ENCODE data around the gene CCR7.

Gene CCR7

DNA sequence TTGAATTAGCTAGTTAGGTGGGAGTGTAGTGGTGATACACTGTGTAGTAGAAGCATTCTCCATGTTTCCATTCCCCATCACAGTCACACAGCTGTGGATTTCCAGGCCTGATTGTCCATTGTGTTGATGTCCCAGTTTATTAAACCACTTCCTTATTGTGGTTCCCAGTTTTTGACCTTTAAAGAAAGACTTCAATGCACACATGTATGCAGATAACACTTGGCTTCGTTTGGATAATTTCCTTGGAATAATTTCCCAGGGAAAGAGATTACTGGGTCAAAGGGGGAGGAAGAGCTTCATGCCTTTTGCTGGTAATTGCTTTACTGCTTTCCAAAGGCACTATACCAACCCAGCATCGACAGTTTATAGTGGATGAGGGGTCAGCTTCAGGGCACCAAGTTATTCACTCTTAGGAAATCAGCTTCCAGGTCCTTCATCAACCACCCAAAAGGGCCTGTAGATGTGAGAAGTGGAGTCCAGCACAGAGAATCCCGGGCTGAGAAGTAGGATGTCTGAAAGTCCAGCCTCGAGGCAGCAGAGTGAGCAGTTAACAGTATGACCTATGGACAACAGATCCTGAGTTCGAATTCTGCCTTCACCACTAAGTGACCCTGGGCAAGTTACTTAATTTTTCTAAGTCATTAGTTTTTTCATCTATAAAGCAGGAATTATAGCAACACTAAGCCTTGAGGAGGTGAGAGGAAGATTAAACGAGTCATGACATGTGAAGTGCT lies 32.6 kb downstream of the CCR7 start:
- DNase-seq = no peak

DNA sequence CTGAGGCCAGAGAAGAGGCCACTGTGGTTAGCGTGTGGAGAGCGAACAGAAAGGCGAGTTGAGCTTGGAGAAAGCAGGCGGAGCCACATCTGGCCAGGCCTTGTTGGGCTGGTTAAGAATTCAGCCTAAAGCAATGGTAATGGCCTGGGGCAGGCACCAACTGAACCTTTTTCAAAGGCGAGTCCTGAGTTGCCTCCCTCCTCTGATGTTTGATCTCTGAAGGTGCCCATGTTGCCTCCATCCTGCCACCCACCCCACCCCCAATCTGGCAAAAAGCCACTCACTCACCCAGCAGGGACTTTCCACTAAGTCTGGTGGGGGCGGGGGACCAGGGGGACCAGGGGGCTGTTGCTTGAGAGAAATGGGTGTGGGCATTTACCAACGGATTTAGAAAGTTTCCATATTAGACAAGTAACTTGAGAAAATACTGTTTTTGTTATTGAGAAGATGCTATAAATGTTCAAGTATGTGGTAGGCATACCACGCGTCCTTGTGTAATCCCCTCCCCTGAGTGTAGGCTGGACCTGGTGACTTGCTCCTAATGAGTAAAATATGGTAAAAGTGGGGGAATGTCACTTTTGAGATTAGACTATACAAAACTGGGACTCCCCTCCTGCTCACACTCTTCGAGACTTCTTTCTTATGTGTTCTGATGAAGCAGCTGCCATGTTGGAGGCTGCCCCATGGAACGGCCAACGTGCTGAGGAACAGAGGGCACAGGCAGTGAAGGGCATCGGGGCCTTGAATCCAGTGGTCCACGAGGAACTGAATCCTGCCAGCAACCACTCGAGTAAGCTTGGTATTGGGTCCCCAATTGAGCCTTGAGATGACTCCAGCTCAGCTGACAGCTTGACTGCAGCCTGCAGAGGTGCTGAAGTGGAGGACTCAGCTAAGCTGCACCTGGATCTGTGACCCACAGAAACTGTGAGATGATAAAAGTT lies 34.0 kb downstream of the CCR7 start:
- DNase-seq = peak; percentile 71 to 77

DNA sequence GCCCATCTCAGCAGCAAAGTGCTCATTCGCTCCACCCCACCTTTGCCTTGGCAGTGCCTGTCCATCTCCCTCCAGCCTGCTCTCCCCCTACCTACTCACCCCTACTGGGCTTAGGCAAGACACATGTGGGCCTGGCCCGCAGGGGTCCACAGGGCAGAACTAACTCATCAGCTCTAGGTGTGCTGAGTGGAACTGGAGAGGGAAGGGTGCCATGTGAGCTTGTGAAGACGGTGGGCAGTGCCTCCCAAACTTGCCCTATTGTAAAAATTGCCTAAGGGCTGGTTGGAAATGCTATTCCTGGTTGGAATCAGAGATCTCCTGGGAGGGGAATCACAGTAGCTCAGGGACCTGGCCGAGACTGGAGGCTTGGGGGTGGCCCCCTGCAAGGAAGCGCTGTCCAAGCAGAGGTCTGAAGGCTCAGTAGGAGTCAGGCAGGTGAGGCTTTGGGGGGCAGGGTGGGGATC lies 34.7 kb downstream of the CCR7 start:
- no peak for DNase-seq

DNA sequence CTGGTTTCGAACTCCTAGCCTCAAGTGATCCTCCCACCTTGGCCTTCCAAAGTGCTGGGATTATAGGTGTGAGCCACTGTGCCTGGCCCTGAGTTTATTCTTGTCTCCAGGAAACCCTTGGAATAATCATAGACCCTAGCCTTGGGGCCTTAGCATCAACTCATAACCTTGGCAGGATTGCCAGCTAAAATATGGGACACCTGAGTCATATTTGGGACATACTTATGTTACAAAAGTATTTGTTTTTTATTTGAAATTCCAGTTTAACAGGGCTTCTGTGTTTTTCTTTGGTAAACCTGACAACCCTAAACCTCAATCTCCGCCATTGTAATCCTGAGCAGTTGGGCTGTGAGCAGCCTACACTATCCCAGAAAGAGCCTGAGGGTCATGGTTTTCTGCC lies 35.3 kb downstream of the CCR7 start:
- no peak for DNase-seq

DNA sequence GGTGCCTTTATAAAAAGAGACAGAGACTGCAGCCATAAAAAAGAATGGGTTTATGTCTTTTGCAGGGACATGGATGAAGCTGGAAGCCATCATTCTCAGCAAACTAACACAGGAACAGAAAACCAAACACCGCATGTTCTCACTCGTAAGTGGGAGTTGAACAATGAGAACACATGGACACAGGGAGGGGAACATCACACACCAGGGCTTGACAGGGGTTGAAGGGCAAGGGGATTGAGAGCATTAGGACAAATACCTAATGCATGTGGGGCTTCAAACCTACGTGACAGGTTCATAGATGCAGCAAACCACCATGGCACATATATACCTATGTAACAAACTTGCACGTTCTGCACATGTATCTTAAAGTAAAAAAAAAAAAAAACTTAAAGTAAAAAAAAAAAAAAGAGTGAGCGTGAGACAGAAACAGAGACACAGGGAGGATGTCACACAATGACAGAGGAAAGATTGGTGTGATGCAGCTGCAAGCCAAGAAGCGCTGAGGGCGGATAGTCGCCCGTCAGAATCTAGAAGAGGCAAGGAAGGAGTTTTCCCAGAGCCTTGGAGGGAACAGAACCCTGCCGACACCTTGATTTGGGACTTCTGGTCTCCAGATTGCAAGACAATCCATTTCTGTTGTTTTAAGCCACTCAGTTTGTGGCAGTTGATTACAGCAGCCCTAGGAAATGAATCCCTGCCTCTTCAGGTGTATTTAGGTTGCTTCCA lies 36.4 kb downstream of the CCR7 start:
- no peak for DNase-seq

DNA sequence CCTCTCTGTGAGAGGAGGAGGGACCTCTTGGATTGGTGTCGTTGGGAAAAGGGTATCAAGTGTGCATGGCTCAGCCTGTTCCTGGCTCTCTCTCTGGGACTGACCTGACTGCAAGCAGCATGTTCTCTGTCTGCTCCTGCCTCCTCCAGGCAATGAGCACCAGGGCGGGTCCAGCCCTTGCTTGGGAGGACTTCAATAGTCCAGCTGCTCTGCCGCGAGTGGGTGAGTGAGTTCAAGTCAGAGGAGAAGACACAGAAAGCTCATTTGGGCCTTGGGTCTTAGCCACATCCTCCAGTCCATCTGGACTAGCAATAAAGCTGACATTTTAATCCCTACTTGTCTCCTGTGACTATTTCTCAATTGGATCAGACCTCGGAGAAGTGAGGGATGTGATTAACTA lies 38.6 kb downstream of the CCR7 start:
- DNase-seq = no peak

DNA sequence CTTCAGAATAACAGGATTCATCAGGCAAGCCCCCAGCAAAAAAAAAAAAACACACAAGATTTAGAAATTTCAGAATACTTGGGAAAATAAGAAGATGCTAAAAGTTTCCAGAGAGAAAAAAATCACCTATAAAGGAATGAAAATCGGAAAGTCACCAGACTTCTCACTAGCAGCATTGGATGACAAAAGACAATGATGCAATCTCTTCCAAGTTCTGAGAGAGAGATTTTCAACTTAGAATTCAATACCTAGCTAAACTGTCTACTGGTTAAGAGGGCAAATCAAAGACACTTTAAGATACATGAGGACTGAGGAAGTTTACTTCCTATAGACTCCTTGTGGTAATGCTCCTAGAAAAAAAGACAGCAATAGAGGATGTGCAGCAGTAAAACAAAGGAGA lies 40.0 kb downstream of the CCR7 start:
- no peak for DNase-seq

DNA sequence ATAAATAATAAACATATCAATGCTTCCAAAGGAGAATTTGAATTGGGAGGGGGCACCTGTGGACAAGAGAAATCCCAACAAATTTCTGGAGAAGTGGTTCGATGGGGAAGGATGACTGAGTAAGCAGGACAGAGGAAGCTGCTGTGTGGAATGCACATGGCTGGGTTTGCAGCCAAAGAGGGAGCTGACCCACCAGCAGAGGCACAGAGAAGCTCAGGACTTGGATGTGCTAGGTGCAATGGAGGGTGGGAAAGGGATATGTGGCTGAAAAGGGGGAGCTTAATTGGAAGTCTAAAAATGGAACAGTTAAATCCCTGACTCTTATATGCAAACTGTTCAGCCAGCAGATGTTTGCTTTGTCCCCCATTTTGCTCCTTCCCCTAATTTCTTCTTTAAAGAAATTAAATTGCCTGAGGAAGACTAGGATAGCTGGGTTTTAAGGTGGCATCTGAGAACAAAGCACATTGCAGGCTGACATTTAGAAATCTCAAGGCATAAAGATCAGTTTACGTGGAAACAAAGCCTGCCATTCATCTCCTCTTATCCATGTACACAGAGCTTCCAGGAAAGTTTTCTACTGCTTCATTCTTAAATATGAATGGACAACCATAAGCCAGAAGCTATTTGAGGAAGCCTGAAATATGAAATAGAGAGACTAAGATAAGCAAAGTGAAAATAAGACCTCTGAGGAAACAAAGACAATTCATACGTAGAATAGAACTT lies 40.9 kb downstream of the CCR7 start:
- DNase-seq = no peak

DNA sequence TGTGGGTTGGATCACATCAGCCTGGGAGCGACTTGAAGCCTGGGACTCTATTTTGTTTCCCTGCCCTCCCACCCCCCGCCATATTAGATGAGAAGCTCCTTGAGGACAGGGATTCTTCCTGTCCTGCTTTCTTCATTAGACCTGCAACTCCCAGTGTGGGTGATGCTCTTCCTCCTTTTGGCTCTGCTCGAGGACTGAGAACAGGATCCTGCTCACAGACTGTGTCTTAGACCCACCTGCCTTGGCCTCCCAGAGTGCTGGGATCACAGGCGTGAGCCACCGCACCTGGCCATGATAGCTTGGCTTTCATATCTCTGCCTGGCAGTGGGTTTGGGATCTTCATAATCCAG lies 42.3 kb downstream of the CCR7 start:
- DNase-seq = no peak

DNA sequence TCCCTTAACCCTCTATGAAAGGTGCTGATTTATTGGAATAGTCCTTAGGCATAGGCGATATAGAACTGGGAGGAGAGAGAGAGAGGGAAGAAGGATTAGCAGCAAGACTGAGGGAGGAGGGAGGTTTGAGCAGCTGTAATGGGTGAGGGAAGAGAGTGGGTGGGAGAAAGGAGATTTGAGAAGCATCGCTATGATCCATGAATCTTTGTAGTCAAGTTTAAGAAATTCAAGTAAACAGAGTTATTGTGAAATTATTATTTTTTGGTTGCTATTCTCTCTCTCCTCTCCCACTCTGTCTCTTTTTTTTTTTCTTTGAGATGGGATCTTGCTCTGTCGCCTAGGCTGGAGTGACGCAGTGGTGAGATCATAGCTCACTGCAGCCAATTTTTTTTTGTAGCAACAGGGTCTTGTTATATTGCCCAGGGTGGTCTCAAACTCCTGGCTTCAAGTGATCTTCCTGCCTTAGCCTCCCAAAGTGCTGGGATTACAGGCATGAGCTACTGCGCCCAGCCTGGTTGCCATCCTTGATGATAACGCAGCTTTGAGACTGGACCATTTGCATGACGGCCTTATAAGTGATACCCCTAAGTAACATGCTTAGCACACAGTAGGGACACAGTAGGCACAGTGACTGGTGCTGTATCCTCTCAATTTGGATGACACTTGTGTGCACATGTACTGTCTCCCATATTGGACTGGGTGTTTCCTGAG lies 42.9 kb downstream of the CCR7 start:
- DNase-seq = no peak

DNA sequence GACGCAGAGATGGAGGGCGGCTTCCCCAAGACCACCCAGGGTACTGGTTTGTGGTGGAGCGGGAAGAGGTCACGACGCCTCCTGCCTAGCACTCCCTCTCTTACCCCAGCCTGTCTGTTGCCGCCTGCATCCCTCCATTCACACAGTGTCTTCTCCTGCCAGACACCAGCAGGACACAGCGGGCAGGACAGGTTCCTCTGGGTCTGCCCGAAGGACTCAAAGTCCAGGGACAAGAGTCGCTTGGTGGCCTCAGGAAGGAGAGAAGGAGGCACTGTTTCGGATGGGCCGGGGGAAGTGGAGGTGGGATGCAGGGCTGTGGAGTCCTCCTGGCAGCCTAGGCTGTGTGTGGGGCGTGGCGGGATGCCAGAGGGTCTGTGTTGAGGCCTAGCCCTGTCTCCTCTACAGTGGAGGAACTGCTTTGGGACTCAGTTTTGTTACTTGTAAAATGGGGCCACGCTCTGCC lies 44.2 kb downstream of the CCR7 start:
- DNase-seq = no peak

DNA sequence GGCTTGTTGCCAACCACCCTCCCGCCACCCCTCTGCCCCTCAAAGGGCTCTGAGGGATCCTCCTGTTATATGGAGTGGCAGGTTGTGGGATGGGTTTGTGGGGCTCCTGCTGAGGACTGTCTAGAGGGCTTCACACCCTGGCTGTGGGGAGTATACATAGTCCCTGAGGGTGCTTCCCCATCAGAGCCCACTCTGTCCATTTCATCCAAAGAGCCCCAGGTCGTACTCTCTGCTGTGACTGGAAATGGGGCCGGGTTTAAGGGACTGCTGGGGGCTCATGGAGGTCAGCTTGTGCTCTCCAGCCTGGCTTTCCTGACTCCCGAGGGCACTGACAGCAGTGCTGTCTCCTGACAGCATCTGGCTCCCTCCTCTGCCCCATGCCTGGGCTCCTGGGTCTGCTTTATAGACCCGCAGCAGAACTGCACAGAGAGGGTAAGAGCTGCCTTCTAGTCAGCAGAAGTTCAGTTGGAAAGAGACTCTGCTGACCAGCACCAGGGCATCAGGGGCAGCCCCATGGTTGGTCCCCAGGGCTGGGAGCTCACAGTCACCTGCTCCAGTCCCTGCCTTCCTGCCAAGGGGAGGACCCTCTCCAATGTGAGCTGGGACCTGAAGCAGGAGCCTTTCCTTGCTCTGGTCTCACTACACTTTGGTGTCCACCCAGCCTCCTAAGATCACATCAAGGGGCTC lies 46.0 kb downstream of the CCR7 start:
- DNase-seq = no peak

DNA sequence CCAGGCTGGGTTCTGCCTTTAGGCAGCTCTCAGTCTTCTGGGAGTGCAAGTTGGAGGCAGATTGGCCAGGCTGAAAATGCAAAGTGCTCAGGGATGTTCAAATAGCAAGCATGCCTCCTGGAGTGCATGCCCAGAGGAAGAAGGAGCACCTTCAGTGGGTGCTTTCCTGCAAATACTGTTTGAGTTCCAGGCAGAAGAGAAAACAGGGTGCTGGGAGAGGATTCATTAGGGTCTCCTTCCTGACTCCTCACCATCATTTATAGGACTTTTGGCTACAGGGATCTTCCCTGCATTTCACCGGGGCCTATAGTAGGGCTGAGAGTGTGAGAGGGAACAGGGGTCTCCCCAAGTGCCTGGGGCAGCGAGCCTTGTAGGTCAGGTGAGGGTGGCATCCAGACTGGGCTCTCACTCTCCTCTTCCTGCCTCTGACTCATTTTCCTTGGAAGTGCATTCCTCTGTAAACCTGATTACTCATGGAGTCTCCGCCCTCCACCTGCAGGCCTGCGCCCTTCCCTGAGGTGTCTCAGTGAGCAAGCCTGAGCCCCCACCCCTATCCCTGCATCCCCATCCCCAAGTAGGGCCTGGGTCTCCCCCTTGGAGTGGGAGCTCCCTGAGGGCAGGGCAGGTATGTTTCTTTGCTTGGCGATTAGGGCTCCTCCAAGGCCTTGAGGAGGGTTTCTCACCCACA lies 46.7 kb downstream of the CCR7 start:
- DNase-seq = no peak

DNA sequence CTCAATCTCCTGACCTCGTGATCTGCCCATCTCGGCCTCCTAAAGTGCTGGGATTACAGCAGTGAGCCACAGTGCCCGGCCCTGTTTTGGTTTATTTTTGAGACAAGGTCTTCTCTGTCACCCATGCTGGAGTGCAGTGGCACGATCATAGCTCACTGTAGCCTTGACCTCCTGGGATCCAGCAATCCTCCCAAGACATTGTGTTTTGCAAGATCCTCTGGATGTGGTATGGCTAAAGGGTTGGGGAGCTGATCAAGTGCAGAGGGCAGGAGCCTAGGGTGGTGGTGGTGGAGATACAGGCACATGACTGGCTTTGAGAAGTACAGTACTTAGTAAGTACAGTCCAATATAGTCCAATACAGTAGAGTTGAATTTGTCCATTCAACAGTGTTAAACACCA lies 47.3 kb downstream of the CCR7 start:
- DNase-seq = no peak

DNA sequence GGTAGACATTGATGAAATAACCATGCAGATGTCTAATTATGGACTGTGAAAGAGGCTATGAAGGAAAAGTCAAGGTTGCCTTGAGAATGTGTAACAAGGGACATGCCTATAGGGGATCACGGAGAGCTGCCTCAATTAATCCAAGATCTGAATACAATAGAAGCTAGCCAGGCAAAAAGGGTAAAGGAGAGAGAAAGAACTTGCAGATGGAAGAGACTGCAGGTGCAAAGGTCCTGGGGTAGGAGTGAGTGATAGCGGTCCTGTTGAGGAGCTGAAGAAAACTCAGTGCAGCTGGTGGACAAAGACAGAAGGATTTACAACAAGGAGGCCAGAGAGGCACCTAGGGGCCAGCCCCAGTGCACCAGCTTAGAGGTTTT lies 48.0 kb downstream of the CCR7 start:
- DNase-seq = no peak

DNA sequence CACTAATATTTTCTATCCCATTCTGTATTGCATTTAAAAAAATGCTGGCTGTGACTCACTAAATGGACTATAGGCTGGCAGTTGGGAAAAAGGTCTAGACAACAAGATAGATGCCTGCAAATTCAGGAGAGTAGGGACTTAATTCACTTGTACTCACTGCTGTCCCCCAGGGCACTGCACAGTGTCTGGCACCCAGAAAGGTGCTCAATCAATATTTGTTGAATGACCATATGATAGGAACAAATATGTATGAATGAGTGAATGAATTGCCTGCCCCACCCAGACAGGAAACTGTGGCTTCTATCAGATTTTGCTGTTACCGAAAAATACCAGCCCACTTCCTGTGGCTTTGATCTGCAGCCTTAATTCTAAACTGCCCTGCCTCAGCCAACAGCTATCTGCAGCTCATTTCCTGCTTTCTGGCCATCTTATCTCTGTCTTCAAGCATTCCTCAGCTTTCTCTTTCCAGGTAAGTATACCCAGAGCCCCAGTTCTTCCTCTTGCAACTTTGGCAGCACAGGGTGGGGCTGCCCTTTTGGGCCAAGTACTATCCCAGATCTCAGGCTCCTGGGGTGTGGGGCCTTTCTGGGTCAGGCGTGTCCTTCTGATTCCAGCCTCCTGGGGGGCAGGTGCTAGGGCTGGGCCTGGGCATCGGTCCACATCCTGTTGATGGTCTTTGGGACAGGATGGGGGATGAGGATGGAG lies 48.5 kb downstream of the CCR7 start:
- DNase-seq = peak; percentile 41 to 42

DNA sequence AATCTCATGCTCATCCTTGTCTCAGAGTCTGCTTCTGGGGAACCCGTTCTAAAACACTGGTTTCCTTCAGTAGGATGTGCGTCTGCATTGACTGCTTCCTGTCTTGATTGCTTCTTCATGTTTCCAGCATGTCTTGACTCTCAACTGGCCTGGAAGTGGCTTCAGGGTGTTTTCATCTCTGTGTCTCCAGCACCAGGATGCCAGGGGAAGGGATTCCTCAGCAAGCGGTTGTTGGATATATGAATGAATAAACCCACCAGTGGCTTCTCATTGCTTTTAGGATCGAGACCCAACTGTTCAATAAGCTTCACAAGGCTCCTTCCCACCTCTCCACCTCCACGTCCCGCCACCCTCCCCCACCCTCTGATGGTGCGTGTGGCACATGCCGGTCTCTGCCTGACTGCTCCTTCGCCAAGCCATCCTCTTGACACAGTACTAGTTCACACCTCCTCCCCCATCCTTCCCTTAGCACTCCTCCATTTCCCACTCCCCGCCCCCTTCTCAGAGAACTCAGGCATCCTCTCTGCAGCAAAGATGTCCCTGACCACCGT lies 49.7 kb downstream of the CCR7 start:
- DNase-seq = no peak

DNA sequence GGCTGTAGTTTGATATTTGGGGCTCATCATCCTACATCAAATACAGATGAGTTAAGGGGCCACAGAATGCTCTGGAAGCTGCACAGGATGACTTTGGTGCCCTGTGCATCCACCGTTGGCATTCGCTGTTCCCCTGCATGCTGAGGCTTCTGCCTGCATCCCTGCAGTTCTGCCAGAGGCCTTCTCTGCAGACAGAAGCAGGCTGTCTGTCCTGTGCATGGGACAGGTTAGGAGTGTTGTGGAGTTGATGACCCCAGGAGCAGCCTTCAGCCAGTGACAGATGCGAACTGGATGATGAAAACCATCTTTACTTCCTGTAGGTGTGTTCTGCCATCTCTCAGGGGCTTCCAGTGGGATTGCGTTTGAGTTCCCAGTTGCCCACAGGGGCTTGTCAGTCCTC lies 50.3 kb downstream of the CCR7 start:
- no peak for DNase-seq

DNA sequence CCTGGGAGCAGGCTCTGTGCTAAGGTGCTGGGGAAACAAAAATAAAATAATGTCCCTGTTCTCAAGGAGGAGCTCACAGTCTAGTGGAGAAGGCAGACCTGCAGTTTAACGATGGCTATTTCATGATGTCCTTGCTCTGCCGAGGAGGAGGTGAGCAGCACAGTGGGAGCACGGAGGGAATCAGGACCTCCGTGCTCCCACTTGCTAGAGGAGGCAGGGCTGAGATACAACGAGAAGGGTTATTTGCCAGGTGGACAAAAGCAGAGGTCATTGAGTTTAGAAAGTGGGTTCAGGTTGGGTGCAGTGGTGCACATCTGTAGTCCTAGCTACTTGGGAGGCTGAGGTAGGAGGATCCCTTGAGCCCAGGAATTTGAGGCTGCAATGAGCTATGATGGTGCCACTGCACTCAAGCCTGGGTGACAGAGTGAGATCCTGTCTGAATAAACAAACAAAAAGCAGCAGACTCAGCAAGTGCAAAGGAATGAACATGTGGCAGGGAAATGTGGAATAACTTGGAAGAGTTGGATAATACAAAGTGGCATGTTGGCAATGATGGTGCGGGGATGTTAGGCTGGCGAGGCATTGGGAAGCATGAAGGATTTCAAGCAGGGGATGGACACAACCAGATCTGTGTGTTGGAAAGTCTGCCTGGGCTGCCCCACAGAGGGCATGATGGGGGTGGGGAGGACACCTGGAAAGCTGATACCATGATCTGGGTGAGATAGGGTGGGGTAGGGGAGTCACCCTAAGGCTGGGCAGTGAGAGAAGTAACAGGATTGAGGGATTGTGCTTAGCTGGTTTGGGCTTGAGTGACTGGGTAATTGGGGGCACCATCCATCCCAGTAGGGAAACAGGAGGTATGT lies 51.0 kb downstream of the CCR7 start:
- DNase-seq = no peak
